Measurements from ENCODE around the gene FOXM1.

Gene FOXM1

GRCh38 chr12:2826721-2827515 lies 50.1 kb downstream of the FOXM1 start:
- ChIA-PET CTCF (interaction anchor here (0.7 to 1.6 kb wide), 2 partner anchors 19 to 240 kb away, joined by 3 to 4 read pairs; no protein-coding TSS in a partner anchor), POLR2A (no interaction called here)
- no peak for TF ChIP-seq CTCF (IDR thresholded peaks at IDR 0.05; ENCODE audit: control extremely low read depth, extremely low read depth, low read depth, missing control alignments)
- DNase-seq (ENCODE audit: extremely low spot score), result no peak

- no peak for DNase-seq (ENCODE audit: extremely low spot score)
- CTCF ChIA-PET, result interaction anchor here (1.6 to 4.2 kb wide), 3 partner anchors 7 to 20 kb away, joined by 4 to 20 read pairs (median 4); partner anchors contain the start of gene ITFG2
- no peak for TF ChIP-seq CTCF (IDR thresholded peaks at IDR 0.05; ENCODE audit: control extremely low read depth, extremely low read depth, low read depth, missing control alignments)
- POLR2A ChIA-PET, result no interaction called here
Observed at GRCh38 chr12:2826036-2826435, 50.9 kb downstream of the FOXM1 start.

- ChIA-PET CTCF (interaction anchor here (0.7 to 4.2 kb wide), 4 partner anchors 8 to 166 kb away, joined by 3 to 20 read pairs (median 4); partner anchors contain the start of gene ITFG2), POLR2A (no interaction called here)
- TF ChIP-seq CTCF (IDR thresholded peaks at IDR 0.05; ENCODE audit: control extremely low read depth, extremely low read depth, low read depth, missing control alignments), result no peak
- no peak for DNase-seq (ENCODE audit: extremely low spot score)
Observed at GRCh38 chr12:2825132-2825531, 51.8 kb downstream of the FOXM1 start.

- ChIA-PET POLR2A (no interaction called here), CTCF (interaction anchor here (1.7 to 4.2 kb wide), 2 partner anchors 9 to 10 kb away, joined by 4 to 20 read pairs; partner anchors contain the start of gene ITFG2)
- no peak for DNase-seq (ENCODE audit: extremely low spot score)
- TF ChIP-seq CTCF (IDR thresholded peaks at IDR 0.05; ENCODE audit: control extremely low read depth, extremely low read depth, low read depth, missing control alignments), result no peak
Observed at GRCh38 chr12:2824541-2824940, 52.4 kb downstream of the FOXM1 start.

GRCh38 chr12:2823483-2823882 lies 53.5 kb downstream of the FOXM1 start:
- POLR2A ChIA-PET, result no interaction called here
- CTCF ChIA-PET, result interaction anchor here (1.0 to 4.2 kb wide), 2 partner anchors 9 to 140 kb away, joined by 3 to 20 read pairs; partner anchors contain the start of gene ITFG2
- TF ChIP-seq CTCF (IDR thresholded peaks at IDR 0.05; ENCODE audit: control extremely low read depth, extremely low read depth, low read depth, missing control alignments), result no peak
- no peak for DNase-seq (ENCODE audit: extremely low spot score)

GRCh38 chr12:2820432-2820831 lies 56.5 kb downstream of the FOXM1 start:
- no peak for DNase-seq (ENCODE audit: extremely low spot score)
- CTCF ChIA-PET, result no interaction called here
- TF ChIP-seq CTCF (IDR thresholded peaks at IDR 0.05; ENCODE audit: control extremely low read depth, extremely low read depth, low read depth, missing control alignments), result no peak
- POLR2A ChIA-PET, result no interaction called here

All from GM10248 (cell line).